H1 (cell line): ENCODE measurements around the gene SGMS1. TPM values are rescaled to one million over a fixed set of nuclear protein-coding genes. Genes with fewer than 3 reads are reported as not detected.

Experiments used
- CREB1 ChIP-seq: IDR thresholded peaks from 2 replicates; pipeline ENCODE4 v1.6.1; 2012; ENCODE audit warnings: inconsistent platforms
- EZH2 ChIP-seq: fragments of 200-600 bp; sonication (generic); IDR thresholded peaks from 2 replicates; pipeline ENCODE4 v1.7.1; 2012; ENCODE audit warnings: low read depth, mild to moderate bottlenecking, moderate library complexity, low read length, inconsistent platforms; ENCODE audit not compliant: severe bottlenecking
- GABPA ChIP-seq: IDR thresholded peaks from 2 replicates; pipeline ENCODE4 v1.6.1; 2011; ENCODE audit warnings: mild to moderate bottlenecking, low read length, moderate library complexity, borderline replicate concordance; ENCODE audit not compliant: insufficient read depth
- KDM4A ChIP-seq: IDR thresholded peaks from one replicate; pipeline ENCODE4 v1.7.1; 2012; ENCODE audit warnings: low read depth, mild to moderate bottlenecking, moderate library complexity, low read length, inconsistent platforms; ENCODE audit not compliant: severe bottlenecking
- PHF8 ChIP-seq: fragments of 200-600 bp; sonication (generic); conservative IDR thresholded peaks from 2 replicates; pipeline ENCODE4 v1.7.1; 2012; ENCODE audit warnings: low read depth, mild to moderate bottlenecking, inconsistent platforms, low read length, moderate library complexity
- TBP ChIP-seq: IDR thresholded peaks from 2 replicates; pipeline ENCODE4 v1.6.1; 2011; ENCODE audit warnings: low read depth, low read length, improper control_type of control experiment
- TCF12 ChIP-seq: IDR thresholded peaks from 2 replicates; pipeline ENCODE4 v1.6.1; 2011; ENCODE audit warnings: low read depth, mild to moderate bottlenecking, low read length
- TEAD4 ChIP-seq: IDR thresholded peaks from 2 replicates; pipeline ENCODE4 v1.6.1; 2012; ENCODE audit warnings: low read depth, low read length, inconsistent platforms, mixed read lengths
- USF2 ChIP-seq: IDR thresholded peaks from 2 replicates; pipeline ENCODE4 v1.6.1; 2011; ENCODE audit warnings: low read length, improper control_type of control experiment
- polyA plus RNA-seq, 7 experiments: library from polyadenylated mRNA; depleted of rRNA in 3 of 7; stranded (reverse) in 5 of 7; unstranded in 2 of 7; fragments of >200 nt in 5 of 7; fragments of 200-250 nt in 2 of 7; gene quantifications; 1 replicate in 5 of 7; 2 replicates in 1 of 7; 4 replicates in 1 of 7; pipeline versions ENCODE4 v1.2.1 to v1.2.3, GENCODE V29; 2011 to 2013; ENCODE audit warnings: missing spikeins in 2 of 7, mixed read lengths in 2 of 7
- total RNA-seq: library from RNA; stranded (reverse); fragmentation: NEBNext Ultra II Directional; extraction: Animal tissue kit (Norgen Biotek cat#: 25700); gene quantifications from 2 replicates; pipeline ENCODE4 v1.2.1, GENCODE V29; 2021
- TF ChIP-seq, protein P1 (sequence below): IDR thresholded peaks from 2 replicates; pipeline ENCODE4 v1.6.1; 2012; ENCODE audit warnings: low read length, inconsistent platforms

SGMS1 gene
- total and polyA plus RNA-seq, 2 of the 8 experiments (the other 6 are each of a cell fraction or from before 2014, with no cell fraction given): 6.0 to 15.6 TPM

DNA sequence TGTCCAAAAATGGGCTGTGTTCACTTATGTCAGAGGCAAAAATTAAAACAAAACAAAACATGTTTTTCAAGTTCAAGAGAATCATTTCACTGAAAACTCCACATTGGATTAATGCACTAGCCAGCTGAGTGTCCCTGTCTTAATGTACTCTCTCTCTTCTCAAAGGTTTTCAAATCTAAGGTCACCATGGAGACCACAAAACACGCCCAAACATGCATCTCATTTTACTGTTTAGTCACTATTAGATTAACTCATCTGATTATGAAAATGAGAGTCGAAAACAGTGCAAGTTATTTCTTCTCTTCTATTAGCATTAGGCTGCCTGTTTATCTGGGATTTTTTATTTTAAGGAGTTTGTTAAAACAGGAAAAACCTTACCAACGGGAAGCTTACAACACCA lies 301.7 kb downstream of the SGMS1 start (continued):
- no peak for TF ChIP-seq TCF12
- TF ChIP-seq GABPA: no peak
- no peak for TF ChIP-seq PHF8
- TF ChIP-seq KDM4A: no peak
- TF ChIP-seq EZH2: no peak
- TF ChIP-seq, protein P1, sequence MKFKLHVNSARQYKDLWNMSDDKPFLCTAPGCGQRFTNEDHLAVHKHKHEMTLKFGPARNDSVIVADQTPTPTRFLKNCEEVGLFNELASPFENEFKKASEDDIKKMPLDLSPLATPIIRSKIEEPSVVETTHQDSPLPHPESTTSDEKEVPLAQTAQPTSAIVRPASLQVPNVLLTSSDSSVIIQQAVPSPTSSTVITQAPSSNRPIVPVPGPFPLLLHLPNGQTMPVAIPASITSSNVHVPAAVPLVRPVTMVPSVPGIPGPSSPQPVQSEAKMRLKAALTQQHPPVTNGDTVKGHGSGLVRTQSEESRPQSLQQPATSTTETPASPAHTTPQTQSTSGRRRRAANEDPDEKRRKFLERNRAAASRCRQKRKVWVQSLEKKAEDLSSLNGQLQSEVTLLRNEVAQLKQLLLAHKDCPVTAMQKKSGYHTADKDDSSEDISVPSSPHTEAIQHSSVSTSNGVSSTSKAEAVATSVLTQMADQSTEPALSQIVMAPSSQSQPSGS: no peak
- no peak for TF ChIP-seq TEAD4
- TF ChIP-seq USF2: no peak
- TF ChIP-seq CREB1: no peak
- no peak for TF ChIP-seq TBP
